GM12872 (cell line): ENCODE results near the gene TRIOBP.

Source experiments
- TF ChIP-seq, protein P1 (sequence below): IDR thresholded peaks from 3 replicates; pipeline ENCODE4 v1.5.1; 2011; ENCODE audit warnings: low read depth, mild to moderate bottlenecking, low read length, moderate library complexity; ENCODE audit not compliant: insufficient read depth

The TRIOBP gene

DNA sequence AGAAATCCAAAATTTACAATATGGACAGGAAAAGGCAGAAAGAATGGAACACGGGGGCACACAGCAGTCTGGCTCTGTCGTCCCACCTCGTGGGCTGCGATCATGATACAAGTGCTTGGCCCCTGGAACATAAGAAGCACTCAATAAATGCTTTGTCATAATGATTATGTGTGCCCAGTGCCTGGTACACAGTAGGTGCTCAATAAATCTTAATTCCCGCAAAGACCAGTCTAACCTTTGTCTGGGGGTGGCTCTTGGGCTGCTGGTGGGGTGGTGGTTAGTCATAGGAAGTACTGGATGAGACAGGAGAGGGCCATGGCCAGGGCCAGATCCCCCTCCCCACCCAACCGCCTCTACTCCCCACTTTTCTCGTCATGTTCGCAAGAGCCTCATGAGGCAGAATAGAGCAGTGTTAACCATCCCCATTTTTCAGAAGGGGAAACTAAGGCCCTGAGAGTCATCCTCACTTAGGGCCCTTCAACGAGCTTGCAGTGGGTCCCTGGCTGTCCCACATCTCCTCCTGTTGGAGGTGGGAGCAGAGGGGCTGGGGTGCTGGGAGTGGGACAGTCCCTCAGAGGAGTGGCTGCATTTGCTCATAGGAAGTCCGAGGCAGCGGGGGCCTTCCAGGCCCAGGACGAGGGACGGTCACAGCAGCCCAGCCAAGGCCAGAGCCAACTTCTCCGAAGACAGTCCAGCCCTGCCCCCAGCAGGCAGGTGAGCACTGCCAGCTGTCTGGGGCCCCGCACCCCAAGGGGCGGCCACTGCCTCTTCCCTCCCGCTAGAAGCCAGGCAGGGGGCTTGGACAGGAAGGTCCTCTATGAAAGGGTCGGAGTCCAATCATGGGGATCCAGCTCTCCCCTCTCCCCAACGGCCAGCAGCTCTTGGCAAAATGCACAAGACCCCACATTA lies 36.1 kb downstream of the TRIOBP start:
- TF ChIP-seq, protein P1, sequence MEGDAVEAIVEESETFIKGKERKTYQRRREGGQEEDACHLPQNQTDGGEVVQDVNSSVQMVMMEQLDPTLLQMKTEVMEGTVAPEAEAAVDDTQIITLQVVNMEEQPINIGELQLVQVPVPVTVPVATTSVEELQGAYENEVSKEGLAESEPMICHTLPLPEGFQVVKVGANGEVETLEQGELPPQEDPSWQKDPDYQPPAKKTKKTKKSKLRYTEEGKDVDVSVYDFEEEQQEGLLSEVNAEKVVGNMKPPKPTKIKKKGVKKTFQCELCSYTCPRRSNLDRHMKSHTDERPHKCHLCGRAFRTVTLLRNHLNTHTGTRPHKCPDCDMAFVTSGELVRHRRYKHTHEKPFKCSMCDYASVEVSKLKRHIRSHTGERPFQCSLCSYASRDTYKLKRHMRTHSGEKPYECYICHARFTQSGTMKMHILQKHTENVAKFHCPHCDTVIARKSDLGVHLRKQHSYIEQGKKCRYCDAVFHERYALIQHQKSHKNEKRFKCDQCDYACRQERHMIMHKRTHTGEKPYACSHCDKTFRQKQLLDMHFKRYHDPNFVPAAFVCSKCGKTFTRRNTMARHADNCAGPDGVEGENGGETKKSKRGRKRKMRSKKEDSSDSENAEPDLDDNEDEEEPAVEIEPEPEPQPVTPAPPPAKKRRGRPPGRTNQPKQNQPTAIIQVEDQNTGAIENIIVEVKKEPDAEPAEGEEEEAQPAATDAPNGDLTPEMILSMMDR, result no peak

DNA sequence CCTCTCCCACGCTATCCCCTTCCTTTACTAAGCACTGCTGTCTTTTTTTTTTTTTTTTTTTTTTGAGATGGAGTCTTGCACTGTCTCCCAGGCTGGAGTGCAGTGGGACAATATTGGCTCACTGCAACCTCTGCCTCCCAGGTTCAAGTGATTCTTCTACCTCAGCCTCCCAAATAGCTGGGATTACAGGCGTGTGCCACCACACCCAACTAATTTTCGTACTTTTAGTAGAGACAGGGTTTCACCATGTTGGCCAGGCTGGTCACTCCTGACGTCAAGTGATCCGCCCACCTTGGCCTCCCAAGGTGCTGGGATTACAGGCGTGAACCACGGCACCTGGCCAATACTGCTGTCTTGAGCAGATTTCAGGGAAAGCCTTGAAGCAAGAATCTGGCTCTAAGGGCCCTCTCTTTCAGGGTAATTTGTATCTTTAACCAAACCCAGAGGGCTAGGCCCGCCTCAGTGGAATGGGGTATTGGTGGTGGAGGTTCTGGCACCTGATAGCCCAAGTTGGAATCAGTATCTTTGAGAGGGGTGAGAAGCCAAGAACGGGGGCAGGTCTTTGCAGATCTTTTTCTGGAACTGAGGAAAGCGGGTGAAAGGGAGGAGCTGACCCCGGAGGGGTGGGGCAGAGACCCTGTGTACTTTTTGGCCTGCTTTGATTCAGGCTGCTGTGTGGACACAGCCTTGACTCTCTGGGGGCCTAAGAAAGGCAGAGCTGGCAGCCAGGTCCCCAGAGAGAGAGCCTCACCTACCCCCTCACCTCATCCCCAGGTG lies 37.0 kb downstream of the TRIOBP start:
- TF ChIP-seq, protein P1, result no peak

DNA sequence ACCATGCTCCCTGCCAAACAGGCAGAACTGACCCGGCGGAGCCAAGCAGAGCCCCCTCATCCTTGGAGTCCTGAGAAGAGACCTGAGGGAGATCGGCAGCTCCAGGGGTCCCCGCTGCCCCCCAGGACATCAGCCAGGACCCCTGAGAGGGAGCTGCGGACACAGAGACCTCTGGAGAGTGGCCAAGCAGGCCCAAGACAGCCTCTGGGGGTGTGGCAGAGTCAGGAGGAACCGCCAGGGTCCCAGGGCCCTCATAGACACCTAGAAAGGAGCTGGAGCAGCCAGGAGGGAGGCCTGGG lies 37.5 kb downstream of the TRIOBP start:
- TF ChIP-seq, protein P1, result no peak

DNA sequence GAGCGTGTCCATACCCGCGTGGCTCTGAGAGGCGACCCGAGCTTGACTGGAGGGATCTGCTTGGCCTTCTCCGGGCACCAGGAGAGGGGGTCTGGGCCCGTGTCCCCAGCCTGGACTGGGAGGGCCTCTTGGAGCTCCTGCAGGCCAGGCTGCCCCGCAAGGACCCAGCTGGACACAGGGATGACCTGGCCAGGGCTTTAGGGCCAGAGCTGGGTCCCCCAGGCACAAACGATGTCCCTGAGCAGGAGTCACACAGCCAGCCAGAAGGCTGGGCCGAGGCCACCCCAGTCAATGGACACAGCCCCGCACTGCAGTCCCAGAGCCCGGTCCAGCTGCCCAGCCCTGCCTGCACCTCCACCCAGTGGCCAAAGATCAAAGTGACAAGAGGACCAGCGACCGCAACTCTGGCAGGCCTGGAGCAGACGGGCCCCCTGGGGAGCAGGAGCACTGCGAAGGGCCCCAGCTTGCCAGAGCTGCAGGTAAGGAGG lies 38.2 kb downstream of the TRIOBP start:
- TF ChIP-seq, protein P1, result no peak

DNA sequence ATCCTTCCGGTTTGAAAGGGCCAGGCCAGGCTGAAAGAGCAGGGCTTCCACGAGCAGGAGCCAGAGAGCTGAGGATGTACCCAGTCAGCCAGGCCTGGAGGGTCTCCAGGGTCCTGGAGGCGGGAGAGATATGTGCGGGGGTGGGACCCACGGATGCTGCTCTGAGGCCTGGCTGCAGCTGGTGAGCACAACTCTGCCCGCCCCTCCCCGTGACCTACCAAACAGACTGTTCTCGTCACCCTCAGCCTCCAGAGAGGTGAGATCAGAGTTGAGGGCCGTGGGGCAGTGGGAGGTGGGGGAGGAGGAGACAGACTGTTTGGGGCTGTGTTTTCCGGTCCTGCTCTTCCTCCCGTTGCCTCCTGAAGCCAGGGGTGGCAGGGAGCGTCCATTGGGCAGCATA lies 42.2 kb downstream of the TRIOBP start:
- TF ChIP-seq, protein P1, result no peak

DNA sequence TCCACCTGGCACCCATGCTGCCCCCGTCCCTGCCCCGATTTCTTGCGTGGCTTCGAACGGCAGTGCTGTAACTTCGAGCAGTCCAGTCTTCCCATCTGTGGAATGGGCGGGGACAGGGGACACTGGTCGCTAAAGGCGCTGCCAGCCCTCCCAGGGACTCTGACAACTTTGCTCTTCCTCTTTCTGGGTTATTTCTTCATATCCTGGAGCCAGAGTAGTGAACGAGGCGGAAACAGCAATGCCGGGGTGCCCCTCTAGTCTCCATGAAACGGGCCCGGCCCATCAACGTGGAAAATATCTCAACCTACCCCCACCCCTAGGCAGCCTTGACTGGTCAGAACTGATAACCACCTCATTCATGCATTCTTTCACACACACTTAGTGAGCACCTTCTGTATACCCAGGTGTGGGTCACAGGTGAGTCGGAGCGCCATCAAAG lies 42.8 kb downstream of the TRIOBP start:
- TF ChIP-seq, protein P1, result no peak
